Calu3 (cell line): Measurements from ENCODE around the gene PAQR4. TPM values are rescaled to one million over a fixed set of nuclear protein-coding genes. Genes with fewer than 3 reads are reported as not detected.

Experiments used
- BruUV-seq: library from RNA; stranded (reverse); fragments of 400-500 nt; replicated peaks from 2 replicates; lab custom pipeline; 2021; lab: Mats Ljungman, UMichigan
- CTCF ChIA-PET: fragments of 300-600 bp; sonication (Branson Sonifier 250); formaldehyde crosslinking; loops from one replicate; lab custom pipeline; 2022; ENCODE audit warnings: antibody characterized with exemption; lab: Charles Lee
- DNase-seq: peaks from one replicate; pipeline ENCODE4 v3.0.0; 2022
- H3K27ac Mint-ChIP-seq: one replicate; pipeline ENCODE4 v1.8.0; 2022; ENCODE audit warnings: mixed read lengths; ENCODE audit not compliant: unreplicated experiment
- H3K27me3 Mint-ChIP-seq: one replicate; pipeline ENCODE4 v1.8.0; 2022; ENCODE audit warnings: mixed read lengths; ENCODE audit not compliant: unreplicated experiment
- H3K36me3 Mint-ChIP-seq: one replicate; pipeline ENCODE4 v1.8.0; 2022; ENCODE audit warnings: mild to moderate bottlenecking, moderate library complexity, mixed read lengths; ENCODE audit not compliant: insufficient read depth, unreplicated experiment
- H3K4me1 Mint-ChIP-seq: one replicate; pipeline ENCODE4 v1.8.0; 2022; ENCODE audit warnings: mild to moderate bottlenecking, low read depth, mixed read lengths; ENCODE audit not compliant: unreplicated experiment
- H3K4me3 Mint-ChIP-seq: one replicate; pipeline ENCODE4 v1.8.0; 2022; ENCODE audit warnings: mild to moderate bottlenecking, low read depth, moderate library complexity, mixed read lengths; ENCODE audit not compliant: unreplicated experiment
- H3K9me3 Mint-ChIP-seq: one replicate; pipeline ENCODE4 v1.8.0; 2022; ENCODE audit warnings: low read depth, mixed read lengths; ENCODE audit not compliant: unreplicated experiment
- CTCF ChIP-seq: fragments of 200-600 bp; IDR thresholded peaks from one replicate; pipeline ENCODE4 v1.8.0; 2022; ENCODE audit warnings: antibody characterized with exemption; ENCODE audit not compliant: unreplicated experiment
- intact Hi-C: fragments of 100-400 bp; cut with micrococcal nuclease; formaldehyde crosslinking; loops from one replicate; pipeline ENCODE4 v1.10.0; 2022; ENCODE audit not compliant: unreplicated experiment
- total RNA-seq: library from RNA; stranded (reverse); gene quantifications from 2 replicates; pipeline ENCODE4 v1.2.3, GENCODE V29; 2022

PAQR4 gene
- total RNA-seq, 1 experiment from 2014 or later: 56.0 TPM

- peak overlapping the region; percentile 72 for H3K27ac Mint-ChIP-seq
Observed at GRCh38 chr16:2971134-2971984, 2.2 kb downstream of the PAQR4 start.

GRCh38 chr16:2971985-2972784 lies 3.0 kb downstream of the PAQR4 start:
- peaks cover 68% of the 10 kb centered on the region for H3K36me3 Mint-ChIP-seq
- intact Hi-C loops: no loop called here
- TF ChIP-seq CTCF: no peak
- H3K4me1 Mint-ChIP-seq: peaks cover 29% of the 10 kb centered on the region
- no peaks in the 10 kb centered on the region for H3K9me3 Mint-ChIP-seq
- H3K4me3 Mint-ChIP-seq: no peak overlapping the region
- no peak for DNase-seq
- peaks cover 12% of the 10 kb centered on the region for H3K27me3 Mint-ChIP-seq
- CTCF ChIA-PET: no interaction called here
- no TSS peak for BruUV-seq
- H3K27ac Mint-ChIP-seq: no peak overlapping the region

More at GRCh38 chr16:2971134-2971984, 2.2 kb downstream of the PAQR4 start:
- intact Hi-C loops: no loop called here
- DNase-seq: no peak
- CTCF ChIA-PET: no interaction called here
- peak; percentile 3 for TF ChIP-seq CTCF
- Mint-ChIP-seq H3K9me3 (no peaks in the 10 kb centered on the region), H3K36me3 (peaks cover 68% of the 10 kb centered on the region), H3K4me3 (peak overlapping the region; percentile 83), H3K4me1 (peaks cover 25% of the 10 kb centered on the region), H3K27me3 (peaks cover 12% of the 10 kb centered on the region)
- no TSS peak for BruUV-seq

- Mint-ChIP-seq H3K4me3 (no peak overlapping the region), H3K4me1 (peaks cover 38% of the 10 kb centered on the region), H3K27ac (no peak overlapping the region), H3K27me3 (peaks cover 4% of the 10 kb centered on the region), H3K9me3 (no peaks in the 10 kb centered on the region), H3K36me3 (peaks cover 68% of the 10 kb centered on the region)
- intact Hi-C loops: no loop called here
- no peak for TF ChIP-seq CTCF
- CTCF ChIA-PET: no interaction called here
- DNase-seq: no peak
- BruUV-seq: no TSS peak
Observed at GRCh38 chr16:2973093-2973492, 3.9 kb downstream of the PAQR4 start.

- CTCF ChIA-PET: no interaction called here
- BruUV-seq: no TSS peak
- no peaks in the 10 kb centered on the region for H3K27me3 Mint-ChIP-seq
- peaks cover 40% of the 10 kb centered on the region for H3K4me1 Mint-ChIP-seq
- intact Hi-C loops: no loop called here
- no peak overlapping the region for H3K27ac Mint-ChIP-seq
- H3K4me3 Mint-ChIP-seq: no peak overlapping the region
- H3K9me3 Mint-ChIP-seq: no peaks in the 10 kb centered on the region
- no peak for TF ChIP-seq CTCF
- DNase-seq: no peak
- H3K36me3 Mint-ChIP-seq: peaks cover 61% of the 10 kb centered on the region
Observed at GRCh38 chr16:2973605-2974318, 4.6 kb downstream of the PAQR4 start.
